ENCODE data around the gene KIAA1958.

KIAA1958 gene

DNA sequence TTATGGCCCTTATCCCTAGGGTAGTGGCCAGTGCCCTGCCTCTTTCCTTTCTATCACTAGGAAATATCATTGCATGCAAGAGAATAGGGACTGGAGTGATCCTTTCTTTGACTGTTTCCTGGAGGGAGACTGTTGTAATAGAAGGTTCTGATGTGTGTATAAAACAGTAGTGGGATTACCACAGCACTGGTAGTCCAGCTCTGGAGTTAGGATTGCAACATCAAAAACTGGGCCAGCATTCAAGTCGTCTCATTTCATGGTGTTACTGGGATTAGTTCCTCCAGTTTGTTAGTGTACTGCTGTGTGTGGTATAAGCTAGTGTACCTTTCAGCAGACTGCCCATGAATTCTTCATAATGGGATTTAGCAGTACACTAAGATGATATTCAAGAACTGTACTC lies 45.8 kb downstream of the KIAA1958 start:
- Histone ChIP-seq H3K9ac (ENCODE audit: low read depth, low read length) (no peak overlapping the region), H3K27ac (ENCODE audit: low read length) (no peak overlapping the region), H3K4me3 (ENCODE audit: low read length) (no peak overlapping the region), H3K27me3 (ENCODE audit: insufficient read depth, low read length) (no peaks in the 10 kb centered on the region), H3K9me3 (ENCODE audit: insufficient read depth, low read depth, low read length) (no peaks in the 10 kb centered on the region), H3K36me3 (ENCODE audit: insufficient read depth, low read depth, low read length) (no peaks in the 10 kb centered on the region), H3K4me1 (ENCODE audit: insufficient read depth, low read length) (peaks cover 4% of the 10 kb centered on the region; the same call in 1 of the 2 replicates)

DNA sequence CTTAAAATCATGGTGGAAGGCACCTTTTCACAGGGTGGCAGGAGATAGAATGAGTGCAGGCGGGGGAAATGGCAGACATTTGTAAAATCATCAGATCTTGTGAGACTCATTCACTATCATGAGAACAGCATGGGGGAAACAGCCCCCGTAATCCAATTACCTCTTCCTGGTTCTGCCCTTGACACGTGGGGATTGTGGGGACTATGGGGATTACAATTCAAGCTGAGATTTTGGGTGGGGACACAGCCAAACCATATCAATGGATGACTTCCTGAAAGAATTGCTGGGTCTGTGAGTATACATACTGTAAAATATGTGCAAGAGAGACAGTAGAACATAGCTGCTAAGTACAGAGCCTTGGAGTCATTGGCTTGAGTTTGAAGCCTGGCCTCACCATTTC lies 47.0 kb downstream of the KIAA1958 start:
- Histone ChIP-seq H3K9ac (ENCODE audit: low read depth, low read length) (no peak overlapping the region), H3K36me3 (ENCODE audit: insufficient read depth, low read depth, low read length) (no peaks in the 10 kb centered on the region), H3K4me3 (ENCODE audit: low read length) (no peak overlapping the region), H3K4me1 (ENCODE audit: insufficient read depth, low read length) (peaks cover 4% of the 10 kb centered on the region; the same call in 1 of the 2 replicates), H3K27ac (ENCODE audit: low read length) (no peak overlapping the region), H3K9me3 (ENCODE audit: insufficient read depth, low read depth, low read length) (no peaks in the 10 kb centered on the region), H3K27me3 (ENCODE audit: insufficient read depth, low read length) (no peaks in the 10 kb centered on the region)

DNA sequence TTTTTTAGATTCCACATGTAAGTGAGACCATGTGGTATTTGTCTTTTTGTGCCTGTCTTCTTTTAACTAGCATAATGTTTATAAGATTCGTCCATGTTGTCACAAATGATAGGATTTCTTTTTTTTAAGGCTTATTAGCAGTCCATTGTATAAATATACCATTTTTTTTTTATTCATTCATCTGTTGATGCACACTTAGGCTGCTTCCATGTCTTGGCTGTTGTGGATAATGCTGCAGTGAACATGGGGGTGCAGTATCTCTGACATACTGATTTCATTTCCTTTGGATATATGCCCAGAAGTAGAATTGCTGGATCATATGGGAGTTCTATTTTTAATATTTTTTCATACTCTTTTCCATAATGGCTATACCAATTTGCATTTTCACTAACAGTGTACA lies 48.7 kb downstream of the KIAA1958 start:
- no peak overlapping the region for H3K4me3 ChIP-seq (ENCODE audit: low read length)
- H3K27ac ChIP-seq (ENCODE audit: low read length), result no peak overlapping the region
- H3K36me3 ChIP-seq (ENCODE audit: insufficient read depth, low read depth, low read length), result no peaks in the 10 kb centered on the region
- no peaks in the 10 kb centered on the region for H3K9me3 ChIP-seq (ENCODE audit: insufficient read depth, low read depth, low read length)
- H3K9ac ChIP-seq (ENCODE audit: low read depth, low read length), result no peak overlapping the region
- peaks cover 4% of the 10 kb centered on the region; the same call in 1 of the 2 replicates for H3K4me1 ChIP-seq (ENCODE audit: insufficient read depth, low read length)
- no peaks in the 10 kb centered on the region for H3K27me3 ChIP-seq (ENCODE audit: insufficient read depth, low read length)

DNA sequence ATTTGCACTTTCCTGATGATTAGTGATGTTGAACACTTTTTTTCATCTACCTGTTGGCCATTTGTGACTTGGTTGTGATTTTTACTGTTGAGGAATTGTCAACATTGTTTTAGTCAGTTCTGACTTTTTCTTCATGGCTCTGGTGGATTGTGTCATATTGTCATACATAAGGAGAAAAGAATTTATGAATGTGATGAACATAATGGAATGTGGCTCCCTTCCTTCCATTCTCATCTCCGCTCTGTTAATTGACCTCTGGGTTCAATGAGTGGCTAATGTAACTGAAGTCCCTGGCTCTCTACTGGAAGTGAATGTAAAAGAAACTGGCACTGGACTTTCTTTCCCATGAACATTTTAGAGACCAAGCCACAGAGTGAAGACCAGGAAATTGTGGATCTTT lies 49.2 kb downstream of the KIAA1958 start:
- peaks cover 4% of the 10 kb centered on the region; the same call in 1 of the 2 replicates for H3K4me1 ChIP-seq (ENCODE audit: insufficient read depth, low read length)
- H3K36me3 ChIP-seq (ENCODE audit: insufficient read depth, low read depth, low read length), result no peaks in the 10 kb centered on the region
- H3K9ac ChIP-seq (ENCODE audit: low read depth, low read length), result no peak overlapping the region
- no peaks in the 10 kb centered on the region for H3K27me3 ChIP-seq (ENCODE audit: insufficient read depth, low read length)
- no peak overlapping the region for H3K27ac ChIP-seq (ENCODE audit: low read length)
- no peak overlapping the region for H3K4me3 ChIP-seq (ENCODE audit: low read length)
- no peaks in the 10 kb centered on the region for H3K9me3 ChIP-seq (ENCODE audit: insufficient read depth, low read depth, low read length)

DNA sequence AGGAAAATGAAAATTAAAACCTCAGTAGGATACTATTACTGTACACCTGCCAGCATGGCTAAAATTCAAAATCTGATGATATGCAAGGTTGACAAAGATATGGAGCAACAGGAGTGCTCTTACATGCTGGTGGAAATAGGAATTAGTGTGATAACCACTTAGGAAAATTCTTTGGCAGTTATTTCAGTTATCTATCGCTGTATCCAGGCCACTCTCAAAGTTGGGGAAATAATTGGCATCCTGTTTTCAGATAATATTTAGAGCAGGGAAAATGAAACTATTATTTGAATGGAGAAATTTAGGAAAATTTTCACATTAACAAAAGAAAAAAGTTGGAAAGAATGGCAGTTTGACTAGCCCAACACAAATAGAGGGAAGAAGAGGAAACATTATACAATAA lies 50.9 kb downstream of the KIAA1958 start:
- Histone ChIP-seq H3K9ac (ENCODE audit: low read depth, low read length) (no peak overlapping the region), H3K9me3 (ENCODE audit: insufficient read depth, low read depth, low read length) (no peaks in the 10 kb centered on the region), H3K36me3 (ENCODE audit: insufficient read depth, low read depth, low read length) (no peaks in the 10 kb centered on the region), H3K4me1 (ENCODE audit: insufficient read depth, low read length) (peaks cover under 1% of the 10 kb centered on the region; the same call in 1 of the 2 replicates), H3K27ac (ENCODE audit: low read length) (no peak overlapping the region), H3K4me3 (ENCODE audit: low read length) (no peak overlapping the region), H3K27me3 (ENCODE audit: insufficient read depth, low read length) (no peaks in the 10 kb centered on the region)

DNA sequence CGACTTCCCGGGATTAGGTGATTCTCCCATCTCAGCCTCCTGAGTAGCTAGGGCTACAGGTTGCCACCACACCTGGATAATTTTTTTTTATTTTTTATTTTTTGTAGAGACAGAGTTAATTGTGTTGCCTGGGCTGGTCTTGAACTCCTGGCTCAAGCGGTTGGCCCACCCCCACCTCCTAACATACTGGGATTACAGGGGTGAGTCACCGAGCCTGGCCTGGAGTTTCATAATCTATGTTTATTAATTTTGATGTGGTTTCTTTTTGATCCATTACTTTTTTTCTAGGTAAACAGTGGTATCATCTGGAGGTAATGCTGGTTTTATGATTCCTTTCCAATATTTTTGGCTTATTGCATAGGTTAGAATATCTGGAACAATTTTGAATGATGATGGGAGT lies 54.2 kb downstream of the KIAA1958 start:
- no peak overlapping the region for H3K9ac ChIP-seq (ENCODE audit: low read depth, low read length)
- H3K9me3 ChIP-seq (ENCODE audit: insufficient read depth, low read depth, low read length), result no peaks in the 10 kb centered on the region
- H3K4me1 ChIP-seq (ENCODE audit: insufficient read depth, low read length), result peaks cover 13% of the 10 kb centered on the region; the same call in 1 of the 2 replicates
- H3K27ac ChIP-seq (ENCODE audit: low read length), result no peak overlapping the region
- H3K4me3 ChIP-seq (ENCODE audit: low read length), result no peak overlapping the region
- H3K27me3 ChIP-seq (ENCODE audit: insufficient read depth, low read length), result no peaks in the 10 kb centered on the region
- no peaks in the 10 kb centered on the region for H3K36me3 ChIP-seq (ENCODE audit: insufficient read depth, low read depth, low read length)

DNA sequence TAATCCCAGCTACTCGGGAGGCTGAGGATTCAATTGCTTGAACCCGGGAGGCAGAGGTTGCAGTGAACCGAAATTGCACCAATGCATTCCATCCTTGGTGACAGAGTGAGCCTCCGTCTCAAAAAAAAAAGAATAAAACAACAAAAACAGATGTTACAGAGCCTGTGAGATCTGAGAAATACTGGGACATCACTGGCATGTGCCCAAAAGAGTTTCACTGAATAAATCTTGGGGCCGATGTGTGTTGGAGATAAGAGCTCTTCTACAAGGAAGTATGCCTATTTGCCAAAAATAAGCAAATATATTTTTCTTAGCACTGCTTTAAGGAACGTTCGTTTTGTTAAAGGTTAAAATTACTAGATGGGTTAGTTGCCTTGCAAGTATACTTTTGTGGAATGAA lies 55.1 kb downstream of the KIAA1958 start:
- H3K9me3 ChIP-seq (ENCODE audit: insufficient read depth, low read depth, low read length), result no peaks in the 10 kb centered on the region
- no peaks in the 10 kb centered on the region for H3K27me3 ChIP-seq (ENCODE audit: insufficient read depth, low read length)
- no peak overlapping the region for H3K4me3 ChIP-seq (ENCODE audit: low read length)
- no peak overlapping the region for H3K9ac ChIP-seq (ENCODE audit: low read depth, low read length)
- no peaks in the 10 kb centered on the region for H3K36me3 ChIP-seq (ENCODE audit: insufficient read depth, low read depth, low read length)
- peaks cover 18% of the 10 kb centered on the region; the same call in 1 of the 2 replicates for H3K4me1 ChIP-seq (ENCODE audit: insufficient read depth, low read length)
- no peak overlapping the region for H3K27ac ChIP-seq (ENCODE audit: low read length)

DNA sequence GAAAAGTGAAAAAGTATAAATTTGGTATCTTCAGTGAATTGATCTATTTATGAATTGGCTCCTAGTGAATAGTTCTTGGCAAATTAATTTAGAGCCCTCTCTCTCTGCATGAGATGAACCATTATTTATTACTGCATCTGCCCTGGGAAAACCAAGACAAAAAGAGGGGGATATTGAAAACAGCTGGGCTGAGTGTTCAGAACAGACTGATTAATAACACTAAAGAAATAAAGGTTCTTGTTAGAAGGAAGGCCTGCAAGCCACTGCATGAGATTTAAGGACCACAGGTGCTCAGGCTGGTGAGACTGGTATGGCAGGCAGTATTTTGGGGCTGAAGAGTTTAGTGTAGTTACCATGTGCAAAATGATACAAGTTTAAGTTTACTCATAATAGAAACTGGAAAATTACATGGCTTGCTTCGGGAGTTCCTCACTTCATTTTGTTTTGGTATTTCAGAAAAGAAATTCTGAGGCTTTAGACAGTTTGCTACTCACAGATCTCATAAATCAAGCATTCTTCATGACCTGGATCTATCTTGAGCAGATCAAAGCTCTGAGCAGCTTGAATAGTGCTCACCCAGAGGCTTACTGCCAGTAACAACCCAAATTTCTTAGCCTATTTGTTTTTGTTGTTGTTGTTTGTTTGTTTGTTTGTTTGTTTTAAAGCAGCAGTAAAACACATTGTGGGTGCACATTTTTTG lies 56.1 kb downstream of the KIAA1958 start:
- Histone ChIP-seq H3K27me3 (ENCODE audit: insufficient read depth, low read length) (no peaks in the 10 kb centered on the region), H3K27ac (ENCODE audit: low read length) (no peak overlapping the region), H3K9me3 (ENCODE audit: insufficient read depth, low read depth, low read length) (no peaks in the 10 kb centered on the region), H3K9ac (ENCODE audit: low read depth, low read length) (no peak overlapping the region), H3K36me3 (ENCODE audit: insufficient read depth, low read depth, low read length) (no peaks in the 10 kb centered on the region), H3K4me1 (ENCODE audit: insufficient read depth, low read length) (peaks cover 18% of the 10 kb centered on the region; the same call in 1 of the 2 replicates), H3K4me3 (ENCODE audit: low read length) (no peak overlapping the region)

DNA sequence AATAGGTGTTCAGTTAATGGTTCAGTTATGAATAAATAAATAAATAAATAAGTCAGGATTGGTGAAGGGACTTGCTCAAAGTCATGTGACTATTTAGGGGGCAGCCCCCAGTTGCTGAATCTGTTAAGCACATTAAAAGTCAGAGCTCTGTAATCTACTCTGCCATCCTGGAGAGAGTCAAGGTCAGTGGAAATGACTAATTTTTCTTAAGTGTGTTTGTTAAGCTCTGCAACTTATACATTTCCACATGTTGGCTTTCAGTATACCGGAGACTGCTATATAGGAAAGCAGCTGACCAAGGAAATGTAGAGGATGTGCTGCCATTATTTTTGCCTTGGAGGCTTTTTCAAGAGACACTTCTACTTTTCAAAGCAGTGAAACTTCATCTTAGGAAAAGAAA lies 57.9 kb downstream of the KIAA1958 start:
- no peak overlapping the region for H3K9ac ChIP-seq (ENCODE audit: low read depth, low read length)
- no peaks in the 10 kb centered on the region for H3K36me3 ChIP-seq (ENCODE audit: insufficient read depth, low read depth, low read length)
- H3K4me1 ChIP-seq (ENCODE audit: insufficient read depth, low read length), result peaks cover 34% of the 10 kb centered on the region
- no peaks in the 10 kb centered on the region for H3K27me3 ChIP-seq (ENCODE audit: insufficient read depth, low read length)
- no peak overlapping the region for H3K4me3 ChIP-seq (ENCODE audit: low read length)
- H3K27ac ChIP-seq (ENCODE audit: low read length), result no peak overlapping the region
- H3K9me3 ChIP-seq (ENCODE audit: insufficient read depth, low read depth, low read length), result no peaks in the 10 kb centered on the region

DNA sequence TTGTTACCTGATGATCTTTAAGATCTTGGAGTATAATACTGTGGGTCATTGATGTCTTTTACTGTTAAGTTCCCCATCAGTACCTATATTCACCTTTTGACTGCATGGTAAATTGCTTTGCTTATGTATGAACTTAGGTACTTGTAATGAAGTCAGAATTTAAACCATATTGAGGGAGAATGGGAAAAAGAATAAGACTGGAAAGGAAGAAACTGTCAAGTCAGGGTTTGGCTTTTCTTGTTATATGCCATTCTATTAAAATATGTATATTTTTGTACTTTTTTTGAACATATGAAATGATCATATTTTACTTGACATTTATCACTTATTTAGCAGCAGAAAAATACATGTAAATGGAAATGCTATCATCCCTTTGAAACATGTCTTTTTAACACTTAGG lies 58.6 kb downstream of the KIAA1958 start:
- no peaks in the 10 kb centered on the region for H3K9me3 ChIP-seq (ENCODE audit: insufficient read depth, low read depth, low read length)
- no peaks in the 10 kb centered on the region for H3K27me3 ChIP-seq (ENCODE audit: insufficient read depth, low read length)
- no peaks in the 10 kb centered on the region for H3K36me3 ChIP-seq (ENCODE audit: insufficient read depth, low read depth, low read length)
- H3K4me3 ChIP-seq (ENCODE audit: low read length), result no peak overlapping the region
- no peak overlapping the region for H3K27ac ChIP-seq (ENCODE audit: low read length)
- peaks cover 42% of the 10 kb centered on the region for H3K4me1 ChIP-seq (ENCODE audit: insufficient read depth, low read length)
- H3K9ac ChIP-seq (ENCODE audit: low read depth, low read length), result no peak overlapping the region

DNA sequence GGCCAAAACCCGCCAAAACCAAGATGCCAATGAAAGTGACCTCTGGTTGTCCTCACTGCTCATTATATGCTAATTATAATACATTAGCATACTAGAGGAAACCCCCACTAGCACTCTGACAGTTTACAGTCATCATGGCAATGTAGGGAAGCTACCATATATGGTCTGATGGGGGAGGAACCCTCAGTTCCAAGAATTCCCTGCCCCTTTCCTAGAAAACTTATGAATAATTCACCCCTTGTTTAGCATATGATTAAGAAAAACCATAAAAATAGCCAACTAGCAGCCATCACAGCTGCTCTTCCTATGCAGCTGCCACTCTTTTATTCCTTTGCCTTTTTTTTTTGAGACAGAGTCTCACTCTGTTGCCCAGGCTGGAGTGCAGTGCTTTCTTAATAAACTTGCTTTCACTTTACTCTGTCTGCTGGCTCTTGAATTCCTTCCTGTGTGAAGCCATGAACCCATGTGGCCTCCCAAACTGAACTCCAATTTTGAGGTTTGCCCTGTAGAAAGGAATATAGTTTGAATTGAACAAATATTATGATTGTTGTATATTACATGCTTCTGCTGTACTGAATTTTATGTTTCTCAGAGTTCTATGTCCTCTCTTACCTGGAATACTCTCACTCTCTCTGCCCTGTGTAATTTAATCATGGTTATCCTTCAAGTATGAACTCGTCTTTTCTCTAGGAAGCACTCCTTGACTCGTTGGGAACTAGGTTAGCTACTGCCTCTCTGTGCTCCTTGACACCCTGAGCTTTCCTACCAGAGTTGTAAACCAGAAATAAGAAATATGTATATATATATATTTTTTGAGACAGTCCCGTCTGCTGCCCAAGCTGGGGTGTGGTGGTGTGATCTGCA lies 59.8 kb downstream of the KIAA1958 start:
- no peaks in the 10 kb centered on the region for H3K36me3 ChIP-seq (ENCODE audit: insufficient read depth, low read depth, low read length)
- H3K4me3 ChIP-seq (ENCODE audit: low read length), result 0 out of 2 replicates have a peak overlapping the region, but pooled peaks have one; percentile 13
- peaks cover 51% of the 10 kb centered on the region for H3K4me1 ChIP-seq (ENCODE audit: insufficient read depth, low read length)
- no peak overlapping the region for H3K27ac ChIP-seq (ENCODE audit: low read length)
- no peaks in the 10 kb centered on the region for H3K27me3 ChIP-seq (ENCODE audit: insufficient read depth, low read length)
- H3K9me3 ChIP-seq (ENCODE audit: insufficient read depth, low read depth, low read length), result no peaks in the 10 kb centered on the region
- peak overlapping the region; percentile 6; the same call in 1 of the 2 replicates for H3K9ac ChIP-seq (ENCODE audit: low read depth, low read length)

DNA sequence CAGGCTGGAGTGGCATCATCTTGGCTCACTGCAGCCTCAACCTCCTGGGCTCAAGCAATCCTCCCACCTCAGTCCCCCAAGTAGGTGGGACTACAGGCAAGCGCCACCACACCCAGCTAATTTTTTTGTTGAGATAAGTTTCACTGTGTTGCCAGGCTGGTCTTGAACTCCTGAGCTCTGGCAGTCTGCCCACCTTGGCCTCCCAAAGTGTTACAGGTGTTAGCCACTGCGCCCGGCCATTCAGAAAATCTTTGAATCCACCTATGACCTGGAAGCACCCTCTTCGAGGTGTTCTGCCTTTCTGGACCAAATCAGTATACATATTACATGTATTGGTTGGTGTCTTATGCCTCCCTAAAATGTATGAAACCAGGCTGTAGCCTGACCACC lies 61.4 kb downstream of the KIAA1958 start:
- no peak overlapping the region for H3K27ac ChIP-seq (ENCODE audit: low read length)

More for the DNA sequence above, 61.4 kb downstream of the KIAA1958 start:
- Histone ChIP-seq H3K9ac (ENCODE audit: low read depth, low read length) (peak overlapping the region; percentile 9; the same call in 1 of the 2 replicates), H3K9me3 (ENCODE audit: insufficient read depth, low read depth, low read length) (no peaks in the 10 kb centered on the region), H3K27me3 (ENCODE audit: insufficient read depth, low read length) (no peaks in the 10 kb centered on the region), H3K36me3 (ENCODE audit: insufficient read depth, low read depth, low read length) (no peaks in the 10 kb centered on the region), H3K4me1 (ENCODE audit: insufficient read depth, low read length) (peaks cover 62% of the 10 kb centered on the region), H3K4me3 (ENCODE audit: low read length) (peak overlapping the region; percentile 43; the same call in 1 of the 2 replicates)

All from iPS-20b (cell line).